B cell (primary cell): ENCODE data around the gene RPS8. TPM values are rescaled to one million over a fixed set of nuclear protein-coding genes. Genes with fewer than 3 reads are reported as not detected.
"Not testable (repeated sequence)": the region's sequence is repeated elsewhere in the genome, so short reads cannot be mapped to it uniquely, and the experiment has no call there.

Source experiments
- ATAC-seq: fragments of 200-7000 bp; cut with Tn5 transposase; one replicate; pipeline ENCODE4 v1.10.0; 2021; ENCODE audit warnings: low read depth, mild to moderate bottlenecking, moderate number of reproducible peaks, moderate library complexity
- CTCF ChIA-PET: fragments of 350-600 bp; sonication (Branson Sonifier 250); formaldehyde crosslinking; loops from one replicate; lab custom pipeline; 2021; ENCODE audit warnings: antibody characterized with exemption, inconsistent platforms; lab: Charles Lee
- POLR2A ChIA-PET: fragments of 350-600 bp; sonication (Branson Sonifier 250); formaldehyde crosslinking; loops from one replicate; lab custom pipeline; 2021; ENCODE audit warnings: antibody characterized with exemption; lab: Charles Lee
- DNase-seq: peaks from one replicate; pipeline ENCODE4 v3.0.0; 2013
- H2AFZ ChIP-seq: 2 replicates; pipeline ENCODE4 v1.6.1; 2012; ENCODE audit warnings: mild to moderate bottlenecking, low read depth, low read length; ENCODE audit not compliant: insufficient read depth, poor library complexity, severe bottlenecking
- H3K27ac ChIP-seq, 2 donors: 1 replicate in 1 of 2; 2 replicates in 1 of 2; pipeline ENCODE4 v1.5.1; 2012 to 2013; ENCODE audit warnings: low read length in 2 of 2, mild to moderate bottlenecking in 2 of 2, moderate library complexity in 1 of 2
- H3K27me3 ChIP-seq, 4 experiments: fragments of 200-600 bp in 1 of 4; sonication (generic) in 1 of 4; replicated peaks in 1 of 4; 1 replicate in 2 of 4; 2 replicates in 2 of 4; pipeline versions ENCODE4 v1.6.1 to v1.7.0; 2013 to 2016; ENCODE audit warnings: low read length in 3 of 4, mild to moderate bottlenecking in 2 of 4, mixed read lengths in 1 of 4, moderate library complexity in 1 of 4; ENCODE audit not compliant: insufficient read depth in 4 of 4, control insufficient read depth in 3 of 4; ENCODE audit errors: control extremely low read depth in 1 of 4
- H3K36me3 ChIP-seq, 2 experiments: replicated peaks in 1 of 2; 1 replicate in 1 of 2; 2 replicates in 1 of 2; pipeline versions ENCODE4 v1.6.1 to v1.7.1; 2013; ENCODE audit warnings: low read length in 1 of 2; ENCODE audit not compliant: insufficient read depth in 2 of 2, control insufficient read depth in 1 of 2; ENCODE audit errors: control extremely low read depth in 1 of 2, extremely low read depth in 1 of 2
- H3K4me1 ChIP-seq, 2 donors: fragments of 200-600 bp in 1 of 2; sonication (generic) in 1 of 2; 1 replicate in 1 of 2; 2 replicates in 1 of 2; pipeline versions ENCODE4 v1.5.1 to v1.6.1; 2013 to 2017; ENCODE audit warnings: low read length in 2 of 2; ENCODE audit not compliant: control insufficient read depth in 2 of 2, insufficient read depth in 2 of 2
- H3K4me2 ChIP-seq: replicated peaks from 2 replicates; pipeline ENCODE3; 2012; ENCODE audit warnings: mild to moderate bottlenecking, low read depth, low read length; ENCODE audit not compliant: poor library complexity, severe bottlenecking
- H3K4me3 ChIP-seq, 5 experiments: fragments of 200-600 bp in 1 of 5; sonication (generic) in 1 of 5; 1 replicate in 3 of 5; 2 replicates in 2 of 5; pipeline versions ENCODE4 v1.5.1 to v1.7.0; 2011 to 2016; ENCODE audit warnings: low read length in 4 of 5, mild to moderate bottlenecking in 4 of 5, low read depth in 2 of 5, control low read depth in 1 of 5, moderate library complexity in 1 of 5; ENCODE audit not compliant: insufficient read depth in 1 of 5; ENCODE audit errors: control extremely low read depth in 1 of 5, extremely low read depth in 1 of 5
- H3K79me2 ChIP-seq: fragments of 200-600 bp; sonication (generic); one replicate; pipeline ENCODE4 v1.6.0; 2016; ENCODE audit warnings: low read length; ENCODE audit not compliant: control insufficient read depth, insufficient read depth
- H3K9ac ChIP-seq: fragments of 200-600 bp; sonication (generic); 2 replicates; pipeline ENCODE4 v1.6.1; 2017; ENCODE audit warnings: mild to moderate bottlenecking, low read length, moderate library complexity
- H3K9me3 ChIP-seq, 3 donors: one replicate each; pipeline versions ENCODE4 v1.6.1 to v1.7.1; 2013; ENCODE audit warnings: low read length in 2 of 3; ENCODE audit not compliant: control insufficient read depth in 2 of 3, insufficient read depth in 1 of 3; ENCODE audit errors: control extremely low read depth in 1 of 3
- H4K20me1 ChIP-seq: 2 replicates; pipeline ENCODE4 v1.6.0; 2012; ENCODE audit warnings: mild to moderate bottlenecking, low read length; ENCODE audit not compliant: insufficient read depth, control insufficient read depth, poor library complexity, severe bottlenecking
- H3K27ac Mint-ChIP-seq: one replicate; pipeline ENCODE4 v1.8.0; 2021; ENCODE audit warnings: mixed read lengths
- H3K27me3 Mint-ChIP-seq: one replicate; pipeline ENCODE4 v1.8.0; 2021; ENCODE audit warnings: mixed read lengths
- H3K4me1 Mint-ChIP-seq: one replicate; pipeline ENCODE4 v1.8.0; 2021; ENCODE audit warnings: mixed read lengths
- H3K4me3 Mint-ChIP-seq: one replicate; pipeline ENCODE4 v1.8.0; 2021; ENCODE audit warnings: mixed read lengths
- H3K9me3 Mint-ChIP-seq: one replicate; pipeline ENCODE4 v1.8.0; 2022; ENCODE audit warnings: mixed read lengths; ENCODE audit not compliant: insufficient read depth
- EZH2 ChIP-seq: IDR thresholded peaks from 2 replicates; pipeline ENCODE4 v1.6.1; 2012; ENCODE audit warnings: borderline replicate concordance, low read depth, mild to moderate bottlenecking, moderate library complexity, low read length; ENCODE audit not compliant: insufficient read depth, poor library complexity, severe bottlenecking
- WGBS: methylation state at CpG from one replicate; pipeline ENCODE4 v1.1.5; 2013; ENCODE audit warnings: missing lambda C conversion rate; ENCODE audit not compliant: insufficient coverage; 5-methylcytosine and 5-hydroxymethylcytosine counted together
- intact Hi-C: fragments of 100-400 bp; cut with micrococcal nuclease; formaldehyde crosslinking; loops from one replicate; pipeline ENCODE4 v1.10.0; 2022
- polyA plus RNA-seq: library from polyadenylated mRNA; depleted of rRNA; stranded (reverse); fragments of >200 nt; gene quantifications from 2 replicates; pipeline ENCODE4 v1.2.3, GENCODE V29; 2012
- total RNA-seq, 2 donors: library from RNA; stranded (reverse); fragments of 120-200 nt in 1 of 2; gene quantifications; 1 replicate in 1 of 2; 2 replicates in 1 of 2; pipeline versions ENCODE4 v1.2.3 to v1.2.4, GENCODE V29; 2013 to 2022
- TF ChIP-seq, protein P1 (sequence below): fragments of 200-600 bp; IDR thresholded peaks from one replicate; pipeline ENCODE4 v1.8.0; 2022; ENCODE audit warnings: antibody characterized with exemption, mild to moderate bottlenecking

Gene RPS8
- total and polyA plus RNA-seq, 2 donors (not counting 1 experiment from before 2014, with no cell fraction given), result 2,525 to 4,047 TPM

GRCh38 chr1:44810101-44810761 is 34.9 kb downstream of the RPS8 start:
- Histone ChIP-seq H3K27me3 (no peaks in the 10 kb centered on the region), H3K9me3 (peaks cover 0 to 3% (median 0%) of the 10 kb centered on the region in 3 donors), H4K20me1 (no peaks in the 10 kb centered on the region), H3K9ac (no peak overlapping the region), H3K4me2 (peak overlapping the region; percentile 68), H3K79me2 (no peaks in the 10 kb centered on the region), H2AFZ (peak overlapping the region; percentile 27), H3K36me3 (peaks cover 0 to 6% of the 10 kb centered on the region in 2 experiments), H3K27ac (peak overlapping the region; percentile 91 to 95), H3K4me3 (no peak overlapping the region), H3K4me1 (peaks cover 50 to 68% of the 10 kb centered on the region in 2 donors)
- Mint-ChIP-seq H3K27ac (peak overlapping the region; percentile 99), H3K4me1 (peaks cover 67% of the 10 kb centered on the region), H3K9me3 (no peaks in the 10 kb centered on the region), H3K27me3 (no peaks in the 10 kb centered on the region), H3K4me3 (peak overlapping the region; percentile 54)
- TF ChIP-seq, protein P1, sequence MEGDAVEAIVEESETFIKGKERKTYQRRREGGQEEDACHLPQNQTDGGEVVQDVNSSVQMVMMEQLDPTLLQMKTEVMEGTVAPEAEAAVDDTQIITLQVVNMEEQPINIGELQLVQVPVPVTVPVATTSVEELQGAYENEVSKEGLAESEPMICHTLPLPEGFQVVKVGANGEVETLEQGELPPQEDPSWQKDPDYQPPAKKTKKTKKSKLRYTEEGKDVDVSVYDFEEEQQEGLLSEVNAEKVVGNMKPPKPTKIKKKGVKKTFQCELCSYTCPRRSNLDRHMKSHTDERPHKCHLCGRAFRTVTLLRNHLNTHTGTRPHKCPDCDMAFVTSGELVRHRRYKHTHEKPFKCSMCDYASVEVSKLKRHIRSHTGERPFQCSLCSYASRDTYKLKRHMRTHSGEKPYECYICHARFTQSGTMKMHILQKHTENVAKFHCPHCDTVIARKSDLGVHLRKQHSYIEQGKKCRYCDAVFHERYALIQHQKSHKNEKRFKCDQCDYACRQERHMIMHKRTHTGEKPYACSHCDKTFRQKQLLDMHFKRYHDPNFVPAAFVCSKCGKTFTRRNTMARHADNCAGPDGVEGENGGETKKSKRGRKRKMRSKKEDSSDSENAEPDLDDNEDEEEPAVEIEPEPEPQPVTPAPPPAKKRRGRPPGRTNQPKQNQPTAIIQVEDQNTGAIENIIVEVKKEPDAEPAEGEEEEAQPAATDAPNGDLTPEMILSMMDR, result no peak
- TF ChIP-seq EZH2, result no peak
- DNase-seq, result peak; percentile 60
- intact Hi-C loops, result no loop called here
- ATAC-seq, result no peak
- WGBS, result 39% methylated on average over 7 of the region's 12 CpGs
- ChIA-PET POLR2A (interaction anchor here (0.6 to 4.3 kb wide), 7 partner anchors 9 to 97 kb away, joined by 3 to 59 read pairs (median 10); partner anchors contain the start of gene PLK3), CTCF (interaction anchor here (0.6 to 3.9 kb wide), 7 partner anchors 8 to 493 kb away, joined by 3 to 40 read pairs (median 8); partner anchors contain the start of genes PLK3 and RNU5D-1)

- H4K20me1 ChIP-seq, H3K36me3 ChIP-seq, H3K9ac ChIP-seq, H3K4me3 ChIP-seq, H3K27me3 Mint-ChIP-seq, ATAC-seq, POLR2A ChIA-PET, intact Hi-C loops, H3K9me3 ChIP-seq, DNase-seq, H3K79me2 ChIP-seq, H3K9me3 Mint-ChIP-seq, H3K27me3 ChIP-seq: not testable (repeated sequence)
- H2AFZ ChIP-seq, result peak overlapping the region; percentile 27
- H3K4me1 ChIP-seq, result peaks cover 50 to 68% of the 10 kb centered on the region in 2 donors
- WGBS, result 90% methylated on average over 2 of the region's 4 CpGs
- CTCF ChIA-PET, result interaction anchor here (0.8 to 3.9 kb wide), 5 partner anchors 8 to 489 kb away, joined by 3 to 40 read pairs (median 3); partner anchors contain the start of gene PLK3
- Mint-ChIP-seq H3K4me1 (peaks cover 67% of the 10 kb centered on the region), H3K27ac (peak overlapping the region; percentile 99), H3K4me3 (peak overlapping the region; percentile 54)
- peak overlapping the region; percentile 91 to 95 for H3K27ac ChIP-seq
- peak overlapping the region; percentile 68 for H3K4me2 ChIP-seq
These were observed 35.4 kb downstream of the RPS8 start for GRCh38 chr1:44810762-44811105.
